ENCODE data around the gene HAUS8.

DNA sequence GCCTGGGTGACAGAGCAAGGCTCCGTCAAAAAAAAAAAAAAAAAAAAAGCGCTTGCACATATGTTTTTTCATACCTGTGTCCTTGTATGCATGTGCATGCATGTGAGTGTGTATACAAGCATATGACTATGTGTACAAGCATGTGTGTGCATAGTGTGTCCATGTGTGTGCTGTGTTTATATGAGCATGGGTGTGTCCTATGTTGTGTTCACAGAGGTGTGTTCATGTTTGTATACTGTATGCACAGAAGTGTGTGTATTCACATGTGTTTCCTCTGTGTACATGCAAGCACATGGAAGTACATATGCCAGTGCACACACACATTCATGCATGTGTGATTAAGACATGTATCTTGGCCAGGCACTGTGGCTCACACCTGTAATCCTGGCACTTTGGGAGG lies 17.4 kb upstream of the HAUS8 start:
- TF ChIP-seq, protein P1, sequence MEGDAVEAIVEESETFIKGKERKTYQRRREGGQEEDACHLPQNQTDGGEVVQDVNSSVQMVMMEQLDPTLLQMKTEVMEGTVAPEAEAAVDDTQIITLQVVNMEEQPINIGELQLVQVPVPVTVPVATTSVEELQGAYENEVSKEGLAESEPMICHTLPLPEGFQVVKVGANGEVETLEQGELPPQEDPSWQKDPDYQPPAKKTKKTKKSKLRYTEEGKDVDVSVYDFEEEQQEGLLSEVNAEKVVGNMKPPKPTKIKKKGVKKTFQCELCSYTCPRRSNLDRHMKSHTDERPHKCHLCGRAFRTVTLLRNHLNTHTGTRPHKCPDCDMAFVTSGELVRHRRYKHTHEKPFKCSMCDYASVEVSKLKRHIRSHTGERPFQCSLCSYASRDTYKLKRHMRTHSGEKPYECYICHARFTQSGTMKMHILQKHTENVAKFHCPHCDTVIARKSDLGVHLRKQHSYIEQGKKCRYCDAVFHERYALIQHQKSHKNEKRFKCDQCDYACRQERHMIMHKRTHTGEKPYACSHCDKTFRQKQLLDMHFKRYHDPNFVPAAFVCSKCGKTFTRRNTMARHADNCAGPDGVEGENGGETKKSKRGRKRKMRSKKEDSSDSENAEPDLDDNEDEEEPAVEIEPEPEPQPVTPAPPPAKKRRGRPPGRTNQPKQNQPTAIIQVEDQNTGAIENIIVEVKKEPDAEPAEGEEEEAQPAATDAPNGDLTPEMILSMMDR (IDR thresholded peaks at IDR 0.05 in 8 of 11, conservative IDR thresholded peaks at IDR 0.05 in 3 of 11): no peak
- TF ChIP-seq POLR2AphosphoS5 (IDR thresholded peaks at IDR 0.05) (no peak), POLR2A (IDR thresholded peaks at IDR 0.05) (no peak)
